Measurements from ENCODE around the gene SCYGR1.
"Not testable (repeated sequence)": the region's sequence is repeated elsewhere in the genome, so short reads cannot be mapped to it uniquely, and the experiment has no call there.

SCYGR1 gene, protein sequence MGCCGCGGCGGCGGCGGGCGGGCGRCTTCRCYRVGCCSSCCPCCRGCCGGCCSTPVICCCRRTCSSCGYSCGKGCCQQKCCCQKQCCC

DNA sequence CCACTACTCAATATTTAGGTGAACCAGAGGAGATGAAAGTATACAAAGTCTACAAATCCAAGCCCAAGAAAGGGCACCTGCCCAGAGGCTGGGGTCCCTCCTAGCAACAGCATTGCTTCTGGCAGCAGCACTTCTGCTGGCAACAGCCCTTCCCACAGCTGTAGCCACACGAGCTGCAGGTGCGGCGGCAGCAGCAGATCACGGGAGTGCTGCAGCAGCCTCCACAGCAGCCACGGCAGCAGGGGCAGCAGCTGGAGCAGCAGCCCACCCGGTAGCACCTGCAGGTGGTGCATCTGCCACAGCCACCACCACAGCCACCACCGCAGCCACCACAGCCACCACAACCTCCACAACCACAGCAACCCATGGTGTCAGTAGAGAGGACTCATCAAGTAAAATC is at the start of gene SCYGR1:
Gene SCYGR1 (minus strand): TSS at position 367 of the 400 bp plus-strand sequence. CDS start 0 bp downstream, at position 367.
- DNase-seq, result not testable (repeated sequence)

DNA sequence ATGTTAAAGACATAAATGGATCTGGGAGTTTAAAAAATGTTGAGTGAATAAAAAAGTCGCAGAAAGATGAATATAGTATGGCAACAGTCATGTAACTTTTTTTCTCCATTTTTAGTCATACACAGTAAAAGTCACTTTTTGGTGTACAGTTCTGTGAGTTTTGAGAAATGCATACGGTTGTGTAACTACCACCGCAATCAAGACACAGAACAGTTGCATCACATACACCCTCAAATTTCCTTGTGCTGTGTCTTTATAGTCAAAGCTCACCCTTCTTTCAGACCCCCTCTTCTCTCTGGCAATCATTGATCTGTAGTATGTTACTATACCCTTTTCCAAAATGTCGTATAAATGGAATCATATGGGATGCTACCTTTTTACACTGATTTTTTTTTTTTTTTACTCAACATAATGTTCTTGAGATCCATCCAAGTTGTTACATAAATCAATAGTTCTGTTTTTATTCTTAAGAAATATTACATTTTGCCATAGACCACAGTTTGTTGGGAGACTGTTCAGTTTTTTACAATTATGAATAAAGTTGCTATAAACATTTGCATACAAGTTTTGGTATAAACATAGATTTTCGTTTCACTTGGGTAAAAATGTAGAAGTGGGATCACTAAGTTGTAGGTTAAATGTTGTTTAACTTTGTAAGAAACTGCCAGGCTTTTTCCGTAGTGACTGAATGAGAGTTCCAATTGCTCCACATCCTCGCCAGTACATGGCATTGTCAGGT is 48.9 kb upstream of the SCYGR1 start:
- DNase-seq, result no peak

DNA sequence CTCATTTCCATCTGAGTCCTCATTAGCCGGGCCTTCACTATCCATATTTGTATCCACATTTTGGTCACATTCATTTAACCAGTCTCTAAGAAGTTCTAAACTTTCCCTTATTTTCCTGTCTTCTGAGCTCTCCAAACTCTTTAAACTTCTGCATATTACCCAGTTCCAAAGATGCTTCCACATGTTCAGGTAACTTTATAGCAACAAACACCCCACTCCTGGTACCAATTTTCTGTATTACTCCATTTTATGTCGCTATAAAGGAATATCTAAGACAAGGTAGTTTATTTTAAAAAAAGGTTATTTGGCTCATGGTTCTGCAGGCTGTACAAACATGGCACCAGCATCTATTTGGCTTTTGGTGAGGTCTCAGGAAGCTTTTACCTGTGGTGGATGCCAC is 45.4 kb upstream of the SCYGR1 start:
- no peak for DNase-seq

DNA sequence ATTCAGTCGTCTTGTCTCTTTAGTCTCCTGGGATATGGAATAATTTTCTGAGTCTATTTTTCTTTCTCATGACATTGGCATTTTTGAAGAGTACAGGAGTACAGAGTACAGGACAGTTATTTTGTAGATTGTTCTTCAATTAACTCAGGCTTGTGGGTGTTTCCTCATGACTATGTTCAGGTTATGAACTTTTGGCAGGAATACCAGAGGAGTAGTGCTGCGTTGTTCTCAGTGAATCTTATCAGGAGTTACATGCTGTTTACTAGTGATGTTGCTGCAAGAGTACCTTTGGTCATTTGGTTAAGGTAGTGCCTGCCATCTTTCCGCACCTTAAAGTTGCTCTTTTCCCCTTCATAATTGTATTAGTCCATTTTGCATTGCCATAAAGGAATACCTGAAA is 42.9 kb upstream of the SCYGR1 start:
- no peak for DNase-seq

DNA sequence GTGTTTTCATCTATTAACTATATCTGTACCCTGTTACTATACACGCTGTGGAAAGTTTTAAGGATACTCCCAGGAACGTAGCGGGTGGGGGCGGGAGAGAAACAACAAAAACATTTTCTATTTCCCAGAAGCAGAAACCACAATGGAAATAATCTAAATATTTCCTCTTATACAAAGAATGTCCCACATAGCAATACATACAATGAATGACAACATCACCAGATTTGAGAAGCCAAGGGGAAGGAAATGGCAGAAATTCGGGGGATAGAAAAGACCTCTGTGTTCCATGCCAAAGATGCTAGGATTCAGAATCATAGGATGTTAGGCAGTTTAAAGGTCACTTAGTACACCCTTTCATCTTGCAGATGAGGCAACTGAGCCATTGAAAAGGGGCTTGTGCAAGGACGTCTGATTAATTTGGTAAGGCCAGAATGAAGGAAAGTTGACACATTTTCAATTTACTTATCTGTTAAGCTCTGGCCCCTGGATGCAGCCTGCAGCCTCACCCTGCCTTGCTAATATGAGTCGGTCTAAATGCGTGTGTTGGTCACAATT is 41.1 kb upstream of the SCYGR1 start:
- DNase-seq, result no peak

DNA sequence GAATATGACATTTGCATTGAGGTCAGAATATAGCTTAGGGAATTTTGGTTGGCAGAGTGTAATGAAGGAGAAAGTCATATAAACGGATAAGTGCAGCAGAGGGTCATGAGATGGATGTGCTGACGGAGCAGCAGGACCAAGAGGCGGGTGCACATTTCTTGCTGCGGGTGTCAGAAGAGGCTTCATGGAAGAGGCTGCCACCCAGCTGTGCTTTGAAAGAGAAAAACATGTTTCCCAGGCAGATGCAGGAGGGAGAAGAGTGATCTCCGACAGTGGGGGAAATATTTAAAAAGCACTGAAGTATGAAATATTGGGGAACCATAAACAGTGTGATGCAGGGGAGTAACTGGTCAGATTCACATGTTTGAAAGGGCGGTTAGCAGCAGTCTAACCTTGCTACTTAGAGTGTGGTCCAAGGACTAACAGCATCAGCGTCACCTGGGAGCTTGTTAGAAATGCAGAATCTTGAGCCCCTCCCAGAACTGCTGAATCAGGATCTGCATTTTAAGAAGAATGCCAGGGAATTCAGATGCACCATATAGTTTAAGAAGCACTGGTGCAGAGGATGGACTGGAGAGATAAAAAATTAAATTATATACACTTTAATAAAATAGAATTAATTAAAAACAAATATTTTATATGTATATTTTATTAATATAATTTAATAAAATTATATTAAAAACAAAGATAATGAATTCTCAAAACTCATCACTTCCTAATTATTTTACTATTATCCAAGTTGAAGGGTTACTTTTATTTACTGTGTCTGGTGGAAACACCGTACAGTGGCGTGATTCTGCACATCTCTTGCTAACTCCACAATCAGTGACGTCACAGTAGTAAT is 36.1 kb upstream of the SCYGR1 start:
- DNase-seq, result no peak

DNA sequence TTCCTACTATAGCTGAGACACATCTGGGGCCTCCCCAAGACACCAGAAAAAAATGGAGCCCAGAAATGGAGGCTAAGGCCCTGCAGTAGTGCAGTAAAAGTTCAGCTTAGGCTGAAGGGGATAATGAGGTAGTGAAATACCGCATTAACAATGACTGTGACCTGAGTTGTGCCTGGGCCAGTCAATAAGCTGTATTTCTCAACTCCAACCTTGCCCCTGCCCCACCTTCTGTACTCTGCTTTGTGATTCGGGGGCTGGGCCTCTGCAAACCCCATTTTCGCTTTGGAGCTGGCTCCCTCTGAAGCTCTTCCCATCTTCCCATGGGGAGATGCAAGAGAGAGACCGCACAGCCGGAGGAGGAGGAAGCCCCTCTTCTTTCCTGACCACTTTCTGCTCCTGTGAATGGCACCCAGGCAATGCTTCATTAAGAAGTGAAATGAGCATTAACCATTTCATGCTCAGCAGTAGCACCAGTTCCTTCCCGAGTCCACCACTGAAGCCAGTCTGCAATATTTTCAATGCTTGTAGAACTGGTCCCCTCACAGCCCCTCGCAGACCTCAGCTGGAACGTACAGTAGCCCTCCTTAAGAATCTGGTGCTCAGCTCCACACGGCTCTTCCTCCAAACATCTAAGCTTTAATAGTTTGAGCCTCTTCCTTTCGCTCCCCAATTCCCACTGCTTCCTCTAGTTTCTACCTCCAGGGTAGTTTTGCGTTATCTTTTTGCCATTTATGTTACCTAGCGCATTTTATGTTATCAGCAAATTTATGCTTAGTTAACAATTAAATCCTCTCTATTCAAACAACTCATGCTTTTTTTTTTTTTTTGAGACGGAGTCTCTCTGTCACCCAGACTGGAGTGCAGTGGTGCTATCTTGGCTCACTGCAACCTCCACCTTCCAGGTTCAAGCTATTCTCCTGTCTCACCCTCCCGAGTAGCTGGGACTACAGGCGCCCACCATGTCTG is 32.6 kb upstream of the SCYGR1 start:
- no peak for DNase-seq

DNA sequence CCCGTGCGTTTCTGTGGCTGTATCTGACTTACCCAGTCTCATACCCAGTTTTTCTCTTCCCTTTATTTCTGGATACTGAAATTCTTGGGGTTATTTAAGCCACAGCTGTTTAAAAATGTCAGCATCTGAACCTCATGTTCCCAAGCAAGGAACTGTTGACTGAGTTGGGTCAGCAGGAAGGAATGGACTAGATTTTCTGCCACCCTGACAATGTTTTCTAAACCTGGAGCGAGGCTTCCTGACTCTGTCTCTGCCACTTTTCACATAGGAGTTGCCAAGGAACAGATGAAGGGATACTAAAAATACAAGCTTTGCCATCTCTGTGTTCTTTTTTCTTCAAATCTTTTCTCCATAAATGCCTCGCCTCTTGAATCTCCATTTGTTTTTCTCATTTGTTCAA is 29.0 kb upstream of the SCYGR1 start:
- no peak for DNase-seq

DNA sequence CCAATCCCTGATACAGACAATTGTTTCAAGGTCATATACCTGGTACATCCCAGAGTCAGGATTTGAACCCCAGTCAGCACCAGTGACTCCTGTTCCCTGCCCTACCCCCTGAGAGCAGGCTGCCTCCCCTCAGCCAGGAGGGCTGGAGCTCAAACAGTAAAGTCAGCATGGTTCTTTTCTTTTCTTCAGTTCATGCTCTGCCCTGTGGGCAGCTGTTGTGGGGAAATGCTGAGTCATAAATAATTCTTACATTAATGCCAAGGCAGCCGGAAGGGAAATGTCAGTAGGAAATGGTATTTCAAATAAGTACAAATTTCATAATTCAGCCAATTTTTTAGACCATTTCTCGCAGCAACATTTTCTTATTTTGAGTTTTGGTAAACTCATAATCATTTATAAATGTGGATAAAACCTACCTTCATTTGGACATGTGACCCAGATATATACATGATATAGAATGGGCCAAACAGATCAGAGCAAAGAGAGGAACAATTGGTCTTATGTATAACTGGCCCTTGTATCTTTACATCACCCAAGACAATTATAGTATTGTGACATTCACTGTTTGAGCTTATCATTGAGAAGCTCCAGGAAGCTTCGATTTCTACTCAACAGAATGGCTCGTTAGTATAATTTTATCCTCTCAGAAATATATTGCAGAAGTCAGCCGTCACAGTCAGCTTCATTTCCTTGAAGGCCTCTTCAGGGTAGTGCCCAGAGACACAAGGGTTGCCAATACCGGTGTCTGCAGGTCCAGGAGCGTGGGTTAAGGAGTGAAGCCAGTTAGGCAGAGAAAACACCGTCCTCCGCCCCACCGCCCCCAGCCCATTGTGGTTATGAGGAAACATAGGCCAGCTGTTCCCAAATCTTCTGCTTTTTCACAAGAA is 28.0 kb upstream of the SCYGR1 start:
- no peak for DNase-seq

DNA sequence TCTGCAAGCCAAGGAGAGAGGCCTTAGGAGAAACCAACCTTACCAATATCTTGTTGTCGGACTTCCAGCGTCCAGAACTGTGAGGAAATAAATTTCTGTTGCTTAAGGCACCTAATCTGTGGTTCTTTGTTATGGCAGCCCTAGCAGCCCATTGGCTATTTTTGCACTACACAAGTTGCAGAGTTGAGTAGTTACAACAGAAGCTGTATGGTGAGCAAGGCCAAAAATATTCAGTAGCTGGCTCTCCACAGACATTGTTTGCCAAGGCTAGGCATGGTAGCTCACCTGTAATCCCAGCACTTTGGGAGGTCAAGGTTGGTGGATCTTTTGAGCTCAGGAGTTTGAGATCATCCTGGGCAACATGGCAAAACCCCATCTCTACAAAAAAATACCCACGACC is 27.1 kb upstream of the SCYGR1 start:
- DNase-seq, result no peak

DNA sequence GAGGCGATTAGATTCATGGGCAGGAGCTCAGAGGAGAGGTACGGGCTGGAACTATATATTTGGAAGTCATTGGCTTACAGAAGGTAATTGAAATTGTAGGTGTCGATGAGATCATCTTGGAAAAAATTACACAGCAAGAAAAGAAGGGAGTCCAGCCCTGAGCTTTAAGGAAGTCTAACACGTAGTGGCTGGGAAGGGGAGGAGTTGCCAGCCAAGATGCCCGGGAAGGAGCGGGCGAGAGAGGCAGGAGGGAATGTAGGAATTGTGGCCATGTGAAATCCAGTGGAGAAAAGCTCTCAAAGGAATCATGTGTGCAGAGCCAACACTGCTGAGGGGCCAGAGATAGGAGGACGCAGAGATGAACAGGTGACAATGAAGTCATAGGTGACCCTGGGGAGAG is 25.6 kb upstream of the SCYGR1 start:
- no peak for DNase-seq

DNA sequence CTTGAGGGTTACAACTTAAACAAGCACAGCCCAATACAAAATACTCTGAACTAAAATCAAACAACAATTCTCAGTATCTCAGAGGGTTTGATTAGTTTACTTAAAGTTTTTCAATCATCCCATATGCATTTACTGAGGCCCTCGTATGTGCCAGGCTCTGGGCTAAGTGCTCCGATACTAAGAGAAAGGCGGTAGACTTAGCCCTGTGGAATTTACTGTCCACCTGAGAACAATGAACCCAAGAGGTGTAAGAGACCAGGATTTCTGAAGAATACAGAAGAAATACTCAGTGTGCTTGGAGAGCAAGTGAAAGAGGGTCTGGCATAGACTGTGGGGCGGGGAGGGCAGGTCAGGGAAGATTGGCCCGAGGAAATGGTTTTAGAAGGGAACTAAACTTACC is 25.1 kb upstream of the SCYGR1 start:
- DNase-seq, result no peak

DNA sequence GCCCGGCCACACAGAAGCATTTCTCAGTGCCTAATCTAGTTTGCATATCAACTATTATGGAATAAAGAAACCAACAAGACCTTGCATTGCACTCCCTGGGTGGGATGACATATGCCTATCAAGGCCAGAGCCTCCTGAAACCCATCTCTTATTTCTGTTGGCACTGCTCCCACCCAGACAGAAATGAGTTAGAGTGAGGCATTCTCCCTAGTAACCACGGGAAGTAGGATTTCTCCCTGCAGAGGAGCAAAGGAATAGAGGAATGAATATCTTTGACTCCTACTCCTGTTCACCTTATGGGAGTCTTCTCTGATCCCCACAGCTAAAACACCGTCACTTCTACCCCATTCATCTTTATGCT is 24.2 kb upstream of the SCYGR1 start:
- DNase-seq, result no peak

DNA sequence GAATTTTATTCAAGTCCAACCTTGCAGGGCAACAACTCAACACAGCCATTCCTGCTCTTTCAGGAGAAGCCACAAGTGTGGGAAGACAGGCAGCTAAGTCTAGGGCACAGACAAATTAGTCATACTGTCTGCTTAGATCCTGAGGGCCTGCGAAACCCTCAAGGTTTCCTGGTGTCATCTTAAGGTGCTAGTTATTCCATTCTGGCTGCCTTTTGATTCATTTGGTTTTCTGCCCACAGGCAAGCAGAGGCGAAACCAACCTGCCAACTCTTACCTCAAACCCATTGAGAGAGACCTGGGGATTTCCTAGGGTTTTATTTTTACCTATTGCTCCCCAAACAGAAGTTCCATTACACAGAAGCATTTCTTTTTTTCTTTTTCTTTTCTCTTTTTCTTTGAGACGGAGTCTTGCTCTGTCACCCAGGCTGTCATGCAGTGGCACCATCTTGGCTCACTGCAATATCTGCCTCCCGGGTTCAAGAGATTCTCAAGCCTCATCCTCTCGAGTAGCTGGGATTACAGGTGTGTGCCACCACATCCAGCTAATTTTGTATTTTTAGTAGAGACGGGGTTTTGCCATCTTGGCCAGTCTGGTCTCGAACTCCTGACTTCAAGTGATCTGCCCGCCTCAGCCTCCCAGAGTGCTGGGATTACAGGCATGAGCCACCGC is 23.7 kb upstream of the SCYGR1 start:
- no peak for DNase-seq

DNA sequence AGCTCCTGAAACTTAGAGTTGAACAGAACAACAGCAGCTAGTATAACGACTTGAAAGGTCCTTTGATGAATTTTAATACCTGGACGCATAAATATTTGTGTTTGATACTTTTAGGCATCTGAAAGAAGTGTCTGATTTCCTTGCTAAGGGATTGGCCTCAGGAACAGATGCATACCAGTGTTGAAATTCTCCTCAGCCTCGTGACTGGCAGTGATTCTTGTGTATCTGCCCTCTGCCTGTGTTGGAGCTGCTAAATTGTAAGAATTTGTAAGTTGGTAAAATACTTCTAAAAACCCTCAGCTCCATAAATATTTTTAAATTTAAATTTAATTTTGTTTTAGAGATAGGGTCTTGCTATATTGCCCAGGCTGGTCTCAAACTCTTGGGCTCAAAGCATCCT is 22.4 kb upstream of the SCYGR1 start:
- no peak for DNase-seq

DNA sequence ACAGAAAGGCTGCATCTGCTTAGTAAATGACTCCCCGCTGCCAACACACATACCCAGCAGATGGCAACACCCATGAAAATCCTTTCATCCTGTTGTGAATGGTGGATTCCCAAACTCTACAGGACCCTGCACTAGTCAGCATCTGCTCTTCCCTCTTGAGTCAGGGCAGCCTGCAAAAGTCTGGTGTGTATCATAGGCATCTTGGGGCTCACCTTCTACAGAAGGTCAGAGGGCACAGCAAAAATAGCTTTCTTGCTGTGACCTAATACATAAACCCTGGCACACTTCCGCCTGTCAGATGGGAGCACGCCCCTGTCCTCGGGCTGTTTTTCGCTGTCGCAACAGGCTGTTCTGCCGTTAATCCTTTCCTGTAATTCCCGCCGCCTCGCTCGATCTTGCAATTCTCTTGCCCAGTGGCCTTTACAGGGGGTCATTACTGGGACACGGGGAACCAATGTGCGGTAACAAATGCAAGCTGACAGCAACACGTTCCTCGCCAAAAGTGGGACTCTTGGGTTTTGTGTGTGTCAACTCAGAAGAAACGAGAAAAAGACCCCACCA is 19.9 kb upstream of the SCYGR1 start:
- DNase-seq, result no peak

DNA sequence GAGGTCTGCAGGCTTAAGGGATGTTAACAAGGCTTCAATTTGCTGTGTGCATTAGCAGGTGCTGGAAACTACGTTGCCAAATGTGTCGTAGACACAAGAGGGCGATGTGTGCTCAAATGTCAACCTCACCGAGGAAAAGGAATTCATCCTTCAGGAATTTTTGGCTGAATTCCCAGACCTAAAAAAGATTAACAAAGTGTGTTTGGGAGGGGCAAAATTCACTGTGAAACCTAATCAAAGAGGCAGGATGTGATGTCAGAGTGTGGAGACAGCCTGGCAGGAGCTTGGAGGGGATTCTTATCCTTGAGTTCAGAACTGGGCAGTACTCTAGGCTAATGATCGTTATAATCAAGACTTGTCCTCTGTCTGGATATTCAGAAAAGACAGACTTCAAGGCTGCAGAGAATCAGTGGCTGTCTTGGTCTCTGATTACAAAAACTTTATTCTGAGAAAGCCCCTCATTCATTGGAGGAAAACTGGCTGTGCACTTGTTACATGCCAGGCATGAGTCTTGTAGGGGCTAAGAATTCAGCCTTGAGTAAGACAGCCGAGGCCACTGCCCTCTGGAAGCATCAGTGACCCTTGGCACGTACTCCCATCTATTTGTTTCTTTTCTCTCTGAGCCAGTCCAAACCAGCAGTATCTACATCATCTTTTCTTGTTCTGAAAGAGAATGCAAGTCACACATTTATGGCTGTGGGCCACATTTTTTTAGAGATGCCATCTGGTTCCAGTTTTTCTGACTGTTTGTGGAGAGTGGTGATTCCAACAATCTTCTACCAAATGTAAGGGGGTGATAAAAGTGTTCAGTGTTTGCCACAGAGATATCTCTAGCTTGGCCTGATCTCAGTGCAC is 18.7 kb upstream of the SCYGR1 start:
- peak; percentile 68 for DNase-seq

DNA sequence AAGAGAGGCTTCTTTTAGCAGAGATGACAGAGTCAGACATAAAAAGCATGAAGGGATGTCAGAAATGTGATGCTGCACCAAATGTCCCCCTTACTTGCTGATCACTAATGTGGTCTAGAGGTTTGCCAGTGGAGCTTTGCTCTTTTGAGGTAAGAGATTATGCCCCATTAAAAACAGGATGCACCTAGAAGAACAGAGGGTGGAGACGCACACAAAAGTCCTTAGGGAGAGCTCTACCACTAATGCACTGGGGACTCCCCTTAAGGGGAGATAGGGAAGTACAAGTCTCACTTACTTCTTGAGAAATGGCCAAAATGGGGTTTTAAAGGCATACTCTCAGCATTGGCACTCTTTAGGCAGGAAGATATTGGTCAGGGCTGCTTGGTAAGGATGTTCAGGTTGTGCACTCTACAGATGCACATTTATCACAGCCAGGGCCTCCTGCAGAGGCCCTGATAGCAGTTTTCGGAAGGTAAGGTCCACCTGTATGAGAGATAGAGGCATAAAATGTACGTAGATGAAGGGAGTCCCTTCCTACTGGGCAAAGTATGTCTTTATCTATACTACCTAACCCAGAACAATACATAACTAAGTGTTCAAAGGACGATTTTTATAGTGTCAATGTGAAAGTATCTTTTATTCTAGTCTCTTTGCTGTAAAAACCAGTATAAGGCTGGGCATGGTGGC is 17.0 kb upstream of the SCYGR1 start:
- DNase-seq, result no peak

DNA sequence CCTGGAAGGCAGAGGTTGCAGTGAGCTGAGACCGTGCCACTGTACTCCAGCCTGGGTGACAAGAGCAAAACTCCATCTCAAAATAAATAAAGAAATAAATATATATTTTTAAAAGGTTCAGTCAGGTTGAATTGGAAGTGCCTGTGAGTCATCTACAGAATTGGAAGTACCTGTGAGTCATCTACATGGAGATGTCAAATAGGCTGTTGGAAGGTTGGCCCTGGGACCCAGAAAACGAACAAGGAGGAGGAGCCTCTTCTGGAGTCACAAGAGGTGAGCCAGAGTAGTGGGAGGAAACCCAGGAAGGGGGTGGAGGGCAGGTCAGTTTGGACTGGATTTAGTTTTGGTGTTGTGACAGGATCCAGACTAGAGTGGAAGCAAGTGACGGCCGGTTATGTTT is 15.2 kb upstream of the SCYGR1 start:
- no peak for DNase-seq
